GM18909 (cell line): ENCODE measurements around the gene PPP1R18.
"Not testable (repeated sequence)": the region's sequence is repeated elsewhere in the genome, so short reads cannot be mapped to it uniquely, and the experiment has no call there.

Experiments used
- ATAC-seq: cut with Tn5 transposase; IDR thresholded peaks from one replicate; pipeline ENCODE4 v1.9.1; 2021; ENCODE audit warnings: mild to moderate bottlenecking; ENCODE audit not compliant: unreplicated experiment, poor library complexity

Gene PPP1R18

GRCh38 chr6:30672445-30673253 is 13.8 kb downstream of the PPP1R18 start, which contains the start of gene DHX16:
Gene DHX16 (minus strand): TSS chr6:30673006. CDS start chr6:30672841, 165 bp downstream.
- ATAC-seq, result peak; percentile 75

GRCh38 chr6:30670760-30671527 is 15.5 kb downstream of the PPP1R18 start:
- no peak for ATAC-seq

- not testable (repeated sequence) for ATAC-seq
Measured at GRCh38 chr6:30666300-30666699, 20.1 kb downstream of the PPP1R18 start.

GRCh38 chr6:30664994-30665767 is 21.3 kb downstream of the PPP1R18 start:
- no peak for ATAC-seq

- ATAC-seq, result not testable (repeated sequence)
Measured at GRCh38 chr6:30657922-30658321, 28.5 kb downstream of the PPP1R18 start.

GRCh38 chr6:30657454-30657853 is 29.0 kb downstream of the PPP1R18 start:
- no peak for ATAC-seq

- ATAC-seq, result no peak
Measured at GRCh38 chr6:30656513-30656912, 29.9 kb downstream of the PPP1R18 start.

- no peak for ATAC-seq
Measured at GRCh38 chr6:30655743-30656094, 30.7 kb downstream of the PPP1R18 start.

GRCh38 chr6:30654798-30655742 is 31.4 kb downstream of the PPP1R18 start:
- no peak for ATAC-seq

- ATAC-seq, result no peak
Measured at GRCh38 chr6:30651143-30651542, 35.3 kb downstream of the PPP1R18 start.

- ATAC-seq, result peak; percentile 71
Measured at GRCh38 chr6:30647242-30648116, 39.0 kb downstream of the PPP1R18 start.

- peak; percentile 50 for ATAC-seq
Measured at GRCh38 chr6:30646450-30647241, 39.8 kb downstream of the PPP1R18 start, which contains the start of gene C6orf136. Gene C6orf136 (plus strand): TSS chr6:30647133. CDS start chr6:30647232, 99 bp downstream.

- ATAC-seq, result no peak
Measured at GRCh38 chr6:30645989-30646388, 40.5 kb downstream of the PPP1R18 start.

GRCh38 chr6:30644769-30645168 is 41.7 kb downstream of the PPP1R18 start:
- ATAC-seq, result no peak

- ATAC-seq, result no peak
Measured at GRCh38 chr6:30643656-30644055, 42.8 kb downstream of the PPP1R18 start.

- no peak for ATAC-seq
Measured at GRCh38 chr6:30641048-30641447, 45.4 kb downstream of the PPP1R18 start.

- ATAC-seq, result no peak
Measured at GRCh38 chr6:30640481-30640880, 46.0 kb downstream of the PPP1R18 start.

- no peak for ATAC-seq
Measured at GRCh38 chr6:30635834-30636233, 50.6 kb downstream of the PPP1R18 start.
